Measurements from ENCODE around the gene ERBIN.
"Not testable (repeated sequence)": the region's sequence is repeated elsewhere in the genome, so short reads cannot be mapped to it uniquely, and the experiment has no call there.

The ERBIN gene

GRCh38 chr5:65926276-65926783 is at the start of gene ERBIN:
ERBIN (plus strand) TSS chr5:65926575; CDS start chr5:65992719, 66,144 bp downstream.
- peak; percentile 58 to 59 for DNase-seq (ENCODE audit: low read depth in 2 of 2)

GRCh38 chr5:65876970-65877369 is 49.4 kb upstream of the ERBIN start:
- no peak for DNase-seq (ENCODE audit: low read depth in 2 of 2)

GRCh38 chr5:65879668-65880256 is 46.6 kb upstream of the ERBIN start:
- DNase-seq (ENCODE audit: low read depth in 2 of 2), result not testable (repeated sequence)

GRCh38 chr5:65880496-65881072 is 45.8 kb upstream of the ERBIN start:
- no peak for DNase-seq (ENCODE audit: low read depth in 2 of 2)

GRCh38 chr5:65882278-65882677 is 44.1 kb upstream of the ERBIN start:
- DNase-seq (ENCODE audit: low read depth in 2 of 2), result no peak

GRCh38 chr5:65883461-65883860 is 42.9 kb upstream of the ERBIN start:
- DNase-seq (ENCODE audit: low read depth in 2 of 2), result no peak

- no peak for DNase-seq (ENCODE audit: low read depth in 2 of 2)
These were observed 40.0 kb upstream of the ERBIN start for GRCh38 chr5:65886387-65886786.

- not testable (repeated sequence) for DNase-seq (ENCODE audit: low read depth in 2 of 2)
These were observed 34.4 kb upstream of the ERBIN start for GRCh38 chr5:65892024-65892423.

GRCh38 chr5:65892801-65893200 is 33.6 kb upstream of the ERBIN start:
- no peak for DNase-seq (ENCODE audit: low read depth in 2 of 2)

- DNase-seq (ENCODE audit: low read depth in 2 of 2), result no peak
These were observed 32.5 kb upstream of the ERBIN start for GRCh38 chr5:65893749-65894430.

- DNase-seq (ENCODE audit: low read depth in 2 of 2), result no peak
These were observed 30.5 kb upstream of the ERBIN start for GRCh38 chr5:65895891-65896290.

- DNase-seq (ENCODE audit: low read depth in 2 of 2), result no peak
These were observed 25.6 kb upstream of the ERBIN start for GRCh38 chr5:65900746-65901145.

- no peak for DNase-seq (ENCODE audit: low read depth in 2 of 2)
These were observed 24.3 kb upstream of the ERBIN start for GRCh38 chr5:65902104-65902503.

GRCh38 chr5:65903581-65903980 is 22.8 kb upstream of the ERBIN start:
- no peak for DNase-seq (ENCODE audit: low read depth in 2 of 2)

GRCh38 chr5:65906256-65906655 is 20.1 kb upstream of the ERBIN start:
- DNase-seq (ENCODE audit: low read depth in 2 of 2), result no peak

- DNase-seq (ENCODE audit: low read depth in 2 of 2), result no peak
These were observed 19.2 kb upstream of the ERBIN start for GRCh38 chr5:65907135-65907534.

GRCh38 chr5:65910711-65911110 is 15.7 kb upstream of the ERBIN start:
- no peak for DNase-seq (ENCODE audit: low read depth in 2 of 2)

GRCh38 chr5:65912311-65912710 is 14.1 kb upstream of the ERBIN start:
- DNase-seq (ENCODE audit: low read depth in 2 of 2), result no peak

GRCh38 chr5:65913519-65913918 is 12.9 kb upstream of the ERBIN start:
- DNase-seq (ENCODE audit: low read depth in 2 of 2), result no peak

- no peak for DNase-seq (ENCODE audit: low read depth in 2 of 2)
These were observed 11.7 kb upstream of the ERBIN start for GRCh38 chr5:65914641-65915196.

GRCh38 chr5:65915661-65916060 is 10.7 kb upstream of the ERBIN start:
- DNase-seq (ENCODE audit: low read depth in 2 of 2), result not testable (repeated sequence)

- no peak for DNase-seq (ENCODE audit: low read depth in 2 of 2)
These were observed 10.3 kb upstream of the ERBIN start for GRCh38 chr5:65916066-65916465.

GRCh38 chr5:65916636-65917035 is 9.7 kb upstream of the ERBIN start:
- DNase-seq (ENCODE audit: low read depth in 2 of 2), result no peak
